Mesenteric fat pad (tissue), 1 donor: ENCODE results near the gene CLK2. TPM values are rescaled to one million over a fixed set of nuclear protein-coding genes. Genes with fewer than 3 reads are reported as not detected.
"Not testable (repeated sequence)": the region's sequence is repeated elsewhere in the genome, so short reads cannot be mapped to it uniquely, and the experiment has no call there.

ENCODE experiments used
- DNase-seq: peaks from one replicate; pipeline ENCODE4 v3.0.0-alpha.2; 2020; ENCODE audit warnings: low spot score
- total RNA-seq: library from RNA; stranded (reverse); fragmentation: NEBNext Ultra II Directional; extraction: Animal tissue kit (Norgen Biotek cat#: 25700); gene quantifications from one replicate; pipeline ENCODE4 v1.2.1, GENCODE V29; 2021
- donor health status: DM: yes; HTN: yes; CAD: no.

The CLK2 gene
- total RNA-seq, 1 donor from 2014 or later = 34.7 TPM

DNA sequence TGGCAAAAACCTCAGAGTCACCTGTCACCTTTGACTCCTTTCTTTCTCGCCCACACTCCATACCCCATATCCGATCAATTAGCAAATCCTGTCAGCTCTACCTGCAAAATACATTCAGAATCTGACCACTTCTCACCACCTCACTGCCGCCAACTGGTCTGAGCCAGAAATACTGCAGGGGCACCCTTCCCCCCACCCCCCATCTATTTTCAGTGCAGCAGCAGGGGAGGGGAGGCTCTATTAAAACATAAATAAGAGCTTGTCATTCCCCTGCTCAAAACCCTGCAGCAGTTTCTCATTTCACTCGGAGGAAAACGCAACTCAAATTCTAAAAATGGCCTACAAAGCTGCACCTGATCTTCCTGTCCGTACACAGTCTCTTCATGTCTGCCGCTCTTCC lies 24.1 kb upstream of the CLK2 start:
- no peak for DNase-seq

DNA sequence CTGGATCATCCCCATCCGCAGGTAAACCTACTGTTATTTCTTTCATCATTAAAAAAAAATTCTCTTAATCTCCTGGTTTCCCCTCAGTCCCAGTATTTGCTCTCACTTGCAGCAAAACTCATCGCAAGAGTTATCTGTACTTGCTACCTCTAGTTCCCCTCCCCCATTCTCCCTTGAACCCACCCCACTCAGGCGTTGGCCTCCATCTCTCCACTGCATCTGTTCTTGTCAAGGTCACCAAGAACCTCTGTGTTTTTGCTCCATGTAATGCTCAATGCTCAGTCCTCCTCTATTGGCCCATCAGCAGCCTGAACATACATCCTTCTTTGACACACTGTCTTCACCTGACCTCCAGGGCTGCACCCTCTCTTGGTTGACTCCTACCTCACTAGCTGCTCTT lies 23.4 kb upstream of the CLK2 start:
- DNase-seq = no peak

DNA sequence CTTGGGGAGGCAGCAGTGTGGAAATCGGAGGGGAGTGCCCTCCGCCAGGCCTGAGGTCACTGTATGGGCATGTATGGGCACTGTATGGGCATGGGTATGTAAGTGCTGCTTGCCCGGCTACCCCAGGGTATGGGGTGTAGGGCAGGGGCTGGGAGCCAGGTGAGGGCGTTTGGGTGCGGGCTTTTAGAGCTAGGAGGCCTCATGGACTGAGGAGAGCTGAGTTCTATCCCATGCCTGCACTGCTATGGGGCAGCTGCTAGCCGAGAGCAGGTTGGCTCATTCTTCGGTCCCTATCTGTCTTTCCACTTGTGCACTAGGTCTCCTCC lies 22.6 kb upstream of the CLK2 start:
- DNase-seq = no peak

DNA sequence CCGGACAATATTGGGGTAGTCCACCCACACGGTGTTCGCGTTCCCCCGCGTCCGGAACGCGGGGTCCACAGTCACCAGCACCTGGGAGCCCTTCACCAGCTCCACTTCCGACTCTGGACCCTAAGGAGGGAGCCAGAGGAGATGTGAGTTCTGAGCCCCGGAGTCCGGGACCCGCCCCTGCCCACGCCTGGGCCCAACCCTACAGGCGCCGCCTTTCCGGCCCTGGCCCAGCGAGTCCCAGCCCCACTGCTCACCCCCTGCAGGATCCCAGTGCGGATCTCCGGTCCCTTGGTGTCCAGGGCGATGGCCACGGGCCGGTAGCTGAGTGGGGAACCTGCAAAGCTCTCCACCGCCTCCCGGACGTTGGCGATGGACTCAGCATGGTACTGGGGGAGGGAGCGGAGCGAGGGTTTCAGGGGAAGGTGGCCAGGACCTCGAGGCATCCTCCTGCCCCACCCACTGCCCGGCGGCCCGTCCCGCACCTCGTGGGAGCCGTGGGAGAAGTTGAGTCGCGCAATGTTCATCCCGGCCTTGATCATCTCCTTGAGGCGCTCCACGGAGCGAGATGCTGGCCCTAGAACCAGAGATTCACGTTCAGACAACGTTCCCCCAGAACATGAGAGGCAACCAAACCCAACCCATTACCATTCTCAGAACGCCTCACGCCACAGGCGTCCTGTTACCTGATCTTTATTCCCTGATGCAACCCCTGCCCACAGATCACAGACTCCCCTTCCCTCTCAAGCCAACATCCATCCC lies 22.1 kb upstream of the CLK2 start:
- no peak for DNase-seq

DNA sequence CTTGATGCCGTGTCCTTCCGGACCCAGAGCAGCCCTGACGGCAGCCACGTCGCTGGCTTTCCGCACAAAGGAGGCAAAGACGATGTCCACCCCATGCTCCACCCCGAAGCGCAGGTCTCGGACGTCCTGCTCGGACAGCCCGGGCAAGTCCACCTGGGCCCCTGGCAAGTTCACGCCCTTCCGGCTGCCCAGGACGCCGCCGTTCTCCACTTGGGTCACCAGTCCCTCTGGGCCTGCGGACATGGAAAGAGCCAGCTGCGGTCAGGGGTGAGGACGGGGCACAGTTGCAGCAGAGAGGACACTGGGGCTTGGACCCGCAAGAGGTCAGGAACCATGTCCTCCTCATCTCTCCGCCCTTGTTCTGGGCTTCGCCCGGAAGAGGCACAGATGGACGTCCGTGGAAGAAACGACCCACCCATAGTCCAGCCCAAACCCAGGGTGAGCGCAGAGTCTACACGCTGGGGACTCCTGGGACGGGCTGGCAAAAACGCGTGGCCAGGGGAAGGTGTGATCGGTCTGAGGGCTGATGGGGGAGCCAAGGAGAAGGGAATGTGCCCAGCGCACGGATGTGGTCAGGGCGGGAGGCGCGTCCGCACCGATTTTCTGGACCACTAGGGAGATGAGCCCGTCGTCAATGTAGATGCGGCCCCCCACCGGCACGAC lies 21.3 kb upstream of the CLK2 start:
- no peak for DNase-seq

DNA sequence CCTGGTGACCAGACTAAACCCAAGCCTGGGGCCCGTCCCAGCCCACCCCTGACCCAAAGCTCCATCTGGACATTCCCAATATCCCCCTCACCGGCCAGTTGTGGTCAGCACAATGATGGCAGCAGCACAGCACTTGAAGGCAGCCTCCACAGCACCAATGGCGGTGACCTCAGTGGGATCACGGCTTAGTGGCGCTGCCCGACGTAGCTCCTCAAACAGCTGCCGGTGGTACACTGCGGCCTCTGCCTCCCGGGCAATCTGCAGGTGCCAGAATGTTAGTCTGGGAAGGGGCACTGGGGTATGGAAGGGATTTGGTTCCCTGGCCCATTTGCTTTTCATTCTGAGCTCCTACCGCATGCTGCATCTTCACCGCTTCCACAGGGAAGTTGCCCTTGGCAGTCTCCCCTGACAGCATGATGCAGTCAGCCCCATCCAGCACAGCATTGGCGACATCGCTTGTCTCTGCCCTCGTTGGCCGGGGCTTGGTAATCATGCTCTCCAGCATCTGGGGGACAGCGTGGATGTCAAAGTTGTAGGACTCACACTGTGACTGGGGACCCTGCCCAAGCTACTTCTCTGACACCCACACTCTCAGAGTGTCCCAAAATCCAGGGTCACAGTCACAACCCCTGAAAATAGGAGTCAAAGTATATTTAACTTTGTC lies 19.9 kb upstream of the CLK2 start:
- DNase-seq = no peak

DNA sequence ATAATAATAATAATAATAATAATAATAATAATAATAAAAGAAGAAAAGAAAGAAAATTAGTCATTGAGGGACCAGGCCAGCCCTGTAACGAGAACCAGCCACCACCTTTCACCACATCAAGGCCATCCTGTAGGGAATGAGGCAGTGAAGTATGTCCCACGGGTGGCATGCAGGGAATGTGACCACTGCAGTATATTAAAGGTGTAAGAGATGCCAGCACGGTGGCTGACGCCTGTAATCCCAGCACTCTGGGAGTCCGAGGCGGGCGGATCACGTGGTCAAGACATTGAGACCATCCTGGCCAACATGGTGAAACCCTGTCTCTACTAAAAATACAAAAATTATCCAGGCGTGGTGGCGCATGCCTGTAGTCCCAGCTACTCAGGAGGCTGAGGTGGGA lies 17.7 kb upstream of the CLK2 start:
- DNase-seq = not testable (repeated sequence)

DNA sequence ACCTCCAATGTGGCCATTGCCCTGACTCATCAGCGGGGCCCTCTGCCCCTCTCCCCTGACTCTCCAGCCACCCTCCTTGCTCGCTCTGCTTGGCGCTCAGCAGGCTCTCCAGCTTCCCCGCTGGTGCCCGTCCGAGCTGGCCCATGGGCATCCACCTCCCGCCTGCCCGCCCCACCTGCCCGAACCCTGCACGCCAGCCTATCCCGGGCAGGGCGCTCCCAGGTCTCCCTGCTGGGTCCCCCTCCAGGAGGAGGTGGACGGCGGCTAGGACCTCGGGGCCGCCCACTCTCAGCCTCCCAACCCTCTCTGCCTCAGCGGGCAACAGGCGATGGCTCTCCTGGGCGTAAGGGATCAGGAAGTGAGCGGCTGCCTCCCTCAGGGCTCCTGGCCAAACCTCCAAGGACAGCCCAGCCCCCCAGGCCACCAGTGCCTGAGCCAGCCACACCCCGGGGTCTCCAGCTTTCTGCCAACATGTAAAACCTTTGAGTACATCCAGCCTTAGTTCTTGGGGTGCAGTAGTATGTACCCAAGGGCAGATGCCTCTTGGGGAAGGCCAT lies 14.8 kb upstream of the CLK2 start:
- no peak for DNase-seq

DNA sequence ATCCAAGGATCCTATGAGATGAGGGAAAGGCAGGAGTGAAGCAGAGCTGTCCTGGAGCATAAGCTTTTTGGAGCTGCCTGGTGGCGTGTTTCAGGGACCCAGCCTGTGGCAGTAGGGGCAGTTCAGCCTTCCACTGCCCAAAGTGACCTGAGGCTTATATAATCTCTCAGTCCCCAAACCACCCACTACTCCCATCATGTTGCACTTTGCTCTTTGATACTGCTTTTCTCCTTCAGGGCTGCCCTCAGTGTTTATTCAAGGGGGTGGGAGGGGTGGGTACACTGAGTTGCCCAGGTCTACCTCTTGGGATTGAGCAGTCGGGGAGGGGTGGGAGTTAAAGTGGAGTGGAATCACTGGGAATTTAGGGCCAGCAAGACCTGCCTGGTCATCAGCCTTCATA lies 13.2 kb upstream of the CLK2 start:
- DNase-seq = no peak

DNA sequence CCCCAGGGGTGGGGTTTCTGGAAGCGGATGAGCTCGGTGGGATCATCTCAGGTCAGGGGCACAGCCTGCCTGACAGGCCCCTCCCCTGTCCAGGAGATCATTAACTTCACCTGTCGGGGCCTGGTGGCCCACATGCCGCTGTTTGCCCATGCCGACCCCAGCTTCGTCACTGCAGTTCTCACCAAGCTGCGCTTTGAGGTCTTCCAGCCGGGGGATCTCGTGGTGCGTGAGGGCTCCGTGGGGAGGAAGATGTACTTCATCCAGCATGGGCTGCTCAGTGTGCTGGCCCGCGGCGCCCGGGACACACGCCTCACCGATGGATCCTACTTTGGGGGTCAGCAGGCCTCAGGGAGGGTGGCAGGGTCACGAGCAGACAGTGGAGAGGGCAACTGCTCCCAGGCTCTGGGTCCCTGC lies 12.3 kb upstream of the CLK2 start:
- no peak for DNase-seq

DNA sequence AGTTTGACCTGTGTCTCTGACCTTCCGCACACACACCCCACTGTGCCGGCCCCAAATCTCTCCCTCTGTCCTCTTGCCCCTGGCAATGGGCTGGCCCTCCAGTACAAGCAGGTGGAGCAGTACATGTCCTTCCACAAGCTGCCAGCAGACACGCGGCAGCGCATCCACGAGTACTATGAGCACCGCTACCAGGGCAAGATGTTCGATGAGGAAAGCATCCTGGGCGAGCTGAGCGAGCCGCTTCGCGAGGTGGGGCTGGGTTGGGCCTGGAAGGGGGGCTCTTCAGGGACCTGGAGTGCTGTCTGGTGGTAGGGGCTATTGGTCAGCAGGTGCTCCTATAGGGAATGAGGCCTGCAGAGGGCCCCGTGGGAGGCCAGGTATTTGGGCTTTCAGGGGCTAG lies 11.8 kb upstream of the CLK2 start:
- DNase-seq = no peak

DNA sequence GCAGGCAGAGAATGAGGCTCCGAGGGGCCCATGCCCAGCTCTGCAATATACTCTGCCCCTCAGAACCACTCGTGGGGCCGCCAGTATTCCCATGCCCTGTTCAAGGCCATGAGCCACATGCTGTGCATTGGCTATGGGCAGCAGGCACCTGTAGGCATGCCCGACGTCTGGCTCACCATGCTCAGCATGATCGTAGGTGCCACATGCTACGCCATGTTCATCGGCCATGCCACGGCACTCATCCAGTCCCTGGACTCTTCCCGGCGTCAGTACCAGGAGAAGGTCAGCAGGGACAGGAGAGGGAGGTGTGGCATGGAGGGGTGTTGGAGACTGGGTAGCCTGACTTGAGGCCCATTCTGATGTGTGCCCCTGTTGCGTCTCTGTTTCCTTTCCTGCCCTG lies 11.2 kb upstream of the CLK2 start:
- no peak for DNase-seq

DNA sequence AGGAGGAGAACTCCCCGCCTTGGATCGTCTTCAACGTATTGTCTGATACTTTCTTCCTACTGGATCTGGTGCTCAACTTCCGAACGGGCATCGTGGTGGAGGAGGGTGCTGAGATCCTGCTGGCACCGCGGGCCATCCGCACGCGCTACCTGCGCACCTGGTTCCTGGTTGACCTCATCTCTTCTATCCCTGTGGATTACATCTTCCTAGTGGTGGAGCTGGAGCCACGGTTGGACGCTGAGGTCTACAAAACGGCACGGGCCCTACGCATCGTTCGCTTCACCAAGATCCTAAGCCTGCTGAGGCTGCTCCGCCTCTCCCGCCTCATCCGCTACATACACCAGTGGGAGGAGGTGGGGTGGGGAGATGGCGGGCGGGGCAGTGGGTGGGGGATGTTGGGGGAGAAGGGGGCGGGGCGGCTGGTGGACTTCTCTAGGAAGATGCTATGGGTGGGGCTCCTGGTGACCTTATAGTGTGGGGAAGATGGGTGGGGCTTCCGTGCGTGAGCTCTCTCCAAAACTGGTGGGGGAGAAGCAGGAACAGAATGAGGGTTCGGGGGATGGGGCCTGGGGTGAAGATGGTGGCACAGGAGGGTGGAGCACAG lies 9.3 kb upstream of the CLK2 start:
- DNase-seq = no peak

DNA sequence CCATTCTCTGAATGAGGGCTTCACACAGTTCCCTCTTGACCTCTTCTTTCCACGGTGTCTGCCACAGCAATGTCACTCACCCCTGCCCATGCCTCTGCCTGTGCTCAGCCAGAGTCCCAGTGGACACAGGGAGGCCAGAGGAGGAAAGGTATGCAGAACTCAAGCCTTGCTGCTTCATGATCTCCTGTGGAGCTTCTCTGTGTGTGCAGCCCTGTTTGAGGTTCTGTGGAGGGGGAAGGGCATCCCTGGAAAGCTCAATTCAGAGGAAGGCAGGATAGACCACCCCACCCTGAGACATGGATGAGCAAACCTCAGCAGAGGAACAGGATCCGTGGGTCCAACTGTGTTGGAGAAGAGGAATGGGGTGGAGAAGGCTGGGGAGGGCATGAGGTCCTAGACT lies 6.0 kb upstream of the CLK2 start:
- no peak for DNase-seq

DNA sequence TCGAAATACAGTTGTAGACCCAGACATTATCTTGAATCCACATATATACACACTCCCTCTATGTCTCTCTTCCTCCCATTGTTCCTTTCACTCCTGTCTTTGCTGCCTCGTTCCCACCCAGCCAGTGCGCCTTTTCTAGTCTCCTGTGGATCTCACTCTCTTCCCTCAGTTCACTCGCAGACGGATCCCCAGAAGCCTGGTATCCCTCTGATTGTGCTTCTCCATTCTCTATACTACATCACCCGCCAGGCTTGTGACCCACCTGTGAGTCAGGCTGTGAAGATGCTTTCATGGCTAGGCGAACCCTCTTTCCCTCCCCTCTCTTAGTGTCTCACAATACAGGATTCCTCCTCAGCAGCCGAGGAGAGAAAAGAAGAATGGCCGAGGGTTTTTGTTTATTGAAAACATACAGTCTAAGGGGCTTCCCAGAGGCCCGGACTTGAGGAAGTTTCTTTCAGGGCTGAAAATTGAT lies 5.4 kb upstream of the CLK2 start:
- DNase-seq = no peak

DNA sequence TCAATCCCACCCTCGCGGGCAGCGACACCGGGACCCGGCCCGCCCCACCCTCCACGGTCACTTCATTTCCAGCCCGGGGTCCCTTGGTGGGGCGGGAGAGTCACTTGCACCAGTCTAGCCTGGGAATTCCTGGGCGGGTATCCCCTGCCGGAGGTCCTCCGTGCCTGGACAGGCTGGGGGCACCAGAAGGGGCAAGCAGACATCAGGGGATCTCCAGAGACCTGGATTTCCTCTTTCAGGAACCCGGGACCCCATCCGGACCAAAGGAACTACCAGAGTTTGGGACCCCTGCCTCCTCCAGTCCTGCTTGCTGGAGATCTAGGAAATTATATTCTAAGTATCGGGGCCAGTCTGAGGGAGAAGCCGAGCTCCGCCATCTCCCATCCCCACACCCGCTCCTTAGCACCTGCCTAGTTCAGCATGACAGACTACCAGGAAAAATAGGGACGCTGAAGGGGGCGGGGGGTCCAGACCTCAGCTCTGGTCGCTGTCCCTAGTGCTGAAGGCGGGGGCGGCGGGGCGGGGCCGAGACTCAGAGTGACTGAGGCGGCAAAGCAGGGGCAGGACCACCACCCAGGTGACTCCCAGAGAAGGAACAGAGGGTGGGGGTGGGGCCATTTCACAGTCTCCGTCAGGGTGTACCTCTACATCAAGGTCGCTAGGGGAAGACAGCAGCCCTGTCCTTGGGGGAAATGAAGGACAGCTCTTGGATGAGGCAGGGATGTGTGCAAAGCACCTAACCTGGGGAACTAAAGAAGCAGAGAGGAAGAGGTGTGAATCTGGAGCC lies 4.8 kb upstream of the CLK2 start:
- no peak for DNase-seq

DNA sequence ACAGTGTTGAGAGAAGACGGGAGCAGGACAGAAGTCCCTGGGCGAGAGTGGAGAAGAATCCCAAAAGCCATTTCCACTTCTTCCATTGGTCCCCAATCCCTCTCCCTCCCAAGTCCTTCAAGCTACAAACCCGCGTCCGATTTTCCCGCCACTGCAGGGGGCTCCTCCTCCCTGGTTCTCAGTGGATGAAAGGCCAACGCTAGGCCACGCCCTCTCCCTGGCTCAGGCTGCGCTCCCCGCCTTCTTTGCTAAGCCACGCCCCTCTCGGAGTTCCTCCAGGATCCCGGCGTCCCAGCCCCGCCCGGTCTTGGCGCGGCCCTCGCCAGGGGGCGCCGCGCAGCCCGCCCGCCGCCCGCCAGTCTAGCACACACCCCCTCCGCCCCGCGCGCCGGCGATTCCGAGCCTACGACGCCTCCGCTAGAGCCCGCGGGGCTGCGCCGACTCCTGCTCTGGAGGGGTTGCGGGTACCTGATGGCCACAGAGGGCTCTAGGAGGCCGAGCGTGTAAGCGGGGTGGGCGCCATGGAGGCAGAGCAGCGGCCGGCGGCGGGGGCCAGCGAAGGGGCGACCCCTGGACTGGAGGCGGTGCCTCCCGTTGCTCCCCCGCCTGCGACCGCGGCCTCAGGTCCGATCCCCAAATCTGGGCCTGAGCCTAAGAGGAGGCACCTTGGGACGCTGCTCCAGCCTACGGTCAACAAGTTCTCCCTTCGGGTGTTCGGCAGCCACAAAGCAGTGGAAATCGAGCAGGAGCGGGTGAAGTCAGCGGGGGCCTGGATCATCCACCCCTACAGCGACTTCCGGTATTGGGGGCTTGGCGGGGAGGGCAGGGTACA lies 4.0 kb upstream of the CLK2 start, which contains the start of gene HCN3:
TSS of gene HCN3 (plus strand) at position 394 of the 832 bp plus-strand sequence. CDS start at position 522, 128 bp downstream.
- peak; percentile 98 for DNase-seq

DNA sequence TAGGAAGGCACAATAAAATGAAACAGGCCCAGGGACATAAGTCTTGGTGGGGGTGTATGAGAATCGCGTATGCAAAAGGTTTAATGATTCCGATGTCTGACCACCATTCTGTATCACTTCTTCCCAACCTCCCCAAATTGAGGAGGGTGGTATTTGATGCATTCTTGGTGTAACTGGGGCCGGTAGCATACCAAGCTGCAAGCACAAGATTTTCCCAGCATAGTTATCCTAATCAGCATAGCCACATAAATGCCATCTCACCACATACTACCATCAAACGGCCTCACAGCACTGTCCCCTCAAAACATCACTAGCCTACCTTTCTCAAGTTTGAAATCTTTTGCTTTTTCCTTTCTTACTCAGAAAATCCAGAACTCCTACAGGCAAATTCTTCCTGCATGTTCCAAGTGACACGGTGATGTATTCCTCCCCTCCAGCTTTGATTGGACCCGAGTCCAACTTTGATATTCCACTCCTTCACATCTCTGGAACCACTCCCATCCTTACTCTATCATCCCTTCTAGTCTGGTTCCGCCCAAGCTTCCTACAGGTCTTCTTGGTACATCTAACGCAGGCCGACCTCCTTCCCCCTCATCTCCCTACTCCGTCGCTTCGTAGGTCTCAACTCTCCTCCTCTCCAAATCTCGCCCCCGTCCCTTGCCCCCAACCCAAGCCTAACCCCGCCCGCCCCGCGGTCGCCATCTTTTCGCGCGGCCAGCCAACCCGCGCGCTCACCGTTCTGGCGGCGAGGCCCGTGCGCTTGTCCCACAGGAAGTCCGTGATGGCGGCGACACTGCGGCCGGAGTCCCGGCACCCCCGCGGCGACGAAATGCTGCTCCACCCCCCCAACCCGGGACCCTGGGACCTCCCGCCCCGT lies 600 bp downstream of the CLK2 start:
- peak; percentile 92 for DNase-seq

DNA sequence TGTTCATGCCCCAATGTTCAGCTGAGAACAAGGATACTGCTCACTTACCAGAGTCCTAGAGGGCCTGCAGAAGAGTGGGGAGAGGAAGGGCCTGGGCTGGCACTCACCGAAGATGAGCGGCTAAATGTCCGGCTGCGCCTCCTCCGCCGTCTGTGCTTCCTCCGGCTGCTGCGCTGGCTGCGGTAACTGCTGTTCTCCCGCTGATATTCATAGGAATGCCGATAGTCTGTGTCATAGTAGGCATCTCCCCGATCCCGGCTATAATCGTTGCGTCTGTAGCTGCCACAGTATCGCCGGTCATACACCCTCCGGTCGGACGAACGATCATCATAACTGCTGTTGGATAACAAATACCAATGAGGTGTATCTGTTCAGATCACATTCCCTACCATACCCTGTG lies 3.9 kb downstream of the CLK2 start:
- no peak for DNase-seq
